MM.1S (cell line): ENCODE measurements around the gene CHRNA1.

Experiments used
- DNase-seq: peaks from one replicate; pipeline ENCODE4 v3.0.0-alpha.2; 2015
- H2AFZ ChIP-seq: fragments of 300-600 bp; sonication (generic); 2 replicates; pipeline ENCODE4 v1.6.0; 2016; ENCODE audit warnings: antibody characterized with exemption, low read length
- H3F3A ChIP-seq: fragments of 300-600 bp; sonication (generic); 2 replicates; pipeline ENCODE4 v1.6.1; 2016; ENCODE audit warnings: mild to moderate bottlenecking, antibody characterized with exemption, low read length, moderate library complexity, mixed read lengths; ENCODE audit not compliant: insufficient read depth
- H3K27ac ChIP-seq: fragments of 300-600 bp; sonication (generic); 2 replicates; pipeline ENCODE4 v1.5.1; 2016; ENCODE audit warnings: mild to moderate bottlenecking, low read length
- H3K27me3 ChIP-seq: fragments of 300-600 bp; sonication (generic); replicated peaks from 2 replicates; pipeline ENCODE4 v1.6.0; 2016; ENCODE audit warnings: low read length; ENCODE audit not compliant: insufficient read depth
- H3K36me3 ChIP-seq: fragments of 300-600 bp; sonication (generic); replicated peaks from 2 replicates; pipeline ENCODE4 v1.6.1; 2016; ENCODE audit warnings: mild to moderate bottlenecking, low read length, mixed read lengths; ENCODE audit not compliant: insufficient read depth
- H3K4me1 ChIP-seq: fragments of 300-600 bp; sonication (generic); 2 replicates; pipeline ENCODE4 v1.6.1; 2016; ENCODE audit warnings: low read length, mixed read lengths
- H3K4me2 ChIP-seq: fragments of 300-600 bp; sonication (generic); 2 replicates; pipeline ENCODE4 v1.6.0; 2016; ENCODE audit warnings: low read depth, low read length
- H3K4me3 ChIP-seq: fragments of 300-600 bp; sonication (generic); 2 replicates; pipeline ENCODE4 v1.5.1; 2016; ENCODE audit warnings: low read length, mixed read lengths
- H3K79me2 ChIP-seq: fragments of 300-600 bp; sonication (generic); 2 replicates; pipeline ENCODE4 v1.6.1; 2016; ENCODE audit warnings: mixed run types, low read length, mixed read lengths
- H3K9ac ChIP-seq: fragments of 300-600 bp; sonication (generic); 2 replicates; pipeline ENCODE4 v1.6.1; 2016; ENCODE audit warnings: low read length, mixed read lengths
- H3K9me2 ChIP-seq: fragments of 300-600 bp; sonication (generic); replicated peaks from 2 replicates; pipeline ENCODE4 v1.6.1; 2016; ENCODE audit warnings: mild to moderate bottlenecking, low read length, mixed read lengths; ENCODE audit not compliant: insufficient read depth
- H3K9me3 ChIP-seq: fragments of 300-600 bp; sonication (generic); replicated peaks from 2 replicates; pipeline ENCODE4 v1.6.1; 2016; ENCODE audit warnings: mild to moderate bottlenecking, low read length, mixed read lengths; ENCODE audit not compliant: insufficient read depth
- H4K20me1 ChIP-seq: fragments of 300-600 bp; sonication (generic); 2 replicates; pipeline ENCODE4 v1.6.1; 2016; ENCODE audit warnings: mild to moderate bottlenecking, low read length, moderate library complexity, mixed read lengths; ENCODE audit not compliant: insufficient read depth
- CTCF ChIP-seq: fragments of 300-600 bp; sonication (generic); IDR thresholded peaks from 2 replicates; pipeline ENCODE4 v1.5.1; 2016; ENCODE audit warnings: antibody characterized with exemption, low read length, mixed read lengths
- EZH2 ChIP-seq: fragments of 300-600 bp; sonication (generic); optimal IDR thresholded peaks from 2 replicates; pipeline ENCODE3; 2017; ENCODE audit warnings: low read depth, mild to moderate bottlenecking, antibody characterized with exemption, low read length, mixed read lengths
- EZH2phosphoT487 ChIP-seq: fragments of 300-600 bp; sonication (generic); IDR thresholded peaks from 2 replicates; pipeline ENCODE4 v1.6.1; 2018; ENCODE audit warnings: antibody characterized with exemption, low read length

The CHRNA1 gene

GRCh38 chr2:174762464-174762863 lies 1.8 kb downstream of the CHRNA1 start:
- H3K27me3 ChIP-seq = no peaks in the 10 kb centered on the region
- H3K27ac ChIP-seq = no peak overlapping the region
- peaks cover 16% of the 10 kb centered on the region for H3F3A ChIP-seq
- no peak overlapping the region for H3K9ac ChIP-seq
- H3K4me1 ChIP-seq = peaks cover 38% of the 10 kb centered on the region
- H4K20me1 ChIP-seq = no peaks in the 10 kb centered on the region
- H3K9me3 ChIP-seq = no peaks in the 10 kb centered on the region
- no peak overlapping the region for H3K4me3 ChIP-seq
- no peak for DNase-seq
- H3K79me2 ChIP-seq = no peaks in the 10 kb centered on the region
- no peaks in the 10 kb centered on the region for H3K36me3 ChIP-seq
- H2AFZ ChIP-seq = no peak overlapping the region
- H3K9me2 ChIP-seq = no peaks in the 10 kb centered on the region
- 0 out of 2 replicates have a peak overlapping the region, but pooled peaks have one; percentile 23 for H3K4me2 ChIP-seq
- no peak for TF ChIP-seq CTCF
- no peak for TF ChIP-seq EZH2
- no peak for TF ChIP-seq EZH2phosphoT487

GRCh38 chr2:174761837-174762236 lies 2.4 kb downstream of the CHRNA1 start:
- no peaks in the 10 kb centered on the region for H3K9me3 ChIP-seq
- H3K27me3 ChIP-seq = no peaks in the 10 kb centered on the region
- H3K4me1 ChIP-seq = peaks cover 38% of the 10 kb centered on the region
- no peak overlapping the region for H3K4me3 ChIP-seq
- no peak overlapping the region for H2AFZ ChIP-seq
- H3K4me2 ChIP-seq = no peak overlapping the region
- TF ChIP-seq EZH2phosphoT487 (no peak), EZH2 (no peak), CTCF (no peak)
- H3K79me2 ChIP-seq = no peaks in the 10 kb centered on the region
- peaks cover 16% of the 10 kb centered on the region for H3F3A ChIP-seq
- no peak overlapping the region for H3K27ac ChIP-seq
- H4K20me1 ChIP-seq = no peaks in the 10 kb centered on the region
- H3K36me3 ChIP-seq = no peaks in the 10 kb centered on the region
- no peak for DNase-seq
- H3K9ac ChIP-seq = no peak overlapping the region
- H3K9me2 ChIP-seq = no peaks in the 10 kb centered on the region

- no peak for TF ChIP-seq CTCF
- no peak for TF ChIP-seq EZH2
- no peak for TF ChIP-seq EZH2phosphoT487
These were observed 3.3 kb downstream of the CHRNA1 start for GRCh38 chr2:174760845-174761473.

More at GRCh38 chr2:174760845-174761473, 3.3 kb downstream of the CHRNA1 start:
- H3K79me2 ChIP-seq = no peaks in the 10 kb centered on the region
- no peaks in the 10 kb centered on the region for H3K9me2 ChIP-seq
- no peaks in the 10 kb centered on the region for H4K20me1 ChIP-seq
- H2AFZ ChIP-seq = no peak overlapping the region
- H3K36me3 ChIP-seq = no peaks in the 10 kb centered on the region
- H3K27me3 ChIP-seq = no peaks in the 10 kb centered on the region
- H3K4me3 ChIP-seq = no peak overlapping the region
- no peak overlapping the region for H3K9ac ChIP-seq
- peaks cover 16% of the 10 kb centered on the region for H3F3A ChIP-seq
- peaks cover 38% of the 10 kb centered on the region for H3K4me1 ChIP-seq
- DNase-seq = no peak
- H3K4me2 ChIP-seq = no peak overlapping the region
- H3K27ac ChIP-seq = no peak overlapping the region
- no peaks in the 10 kb centered on the region for H3K9me3 ChIP-seq
